ENCODE results near the gene DCAF5.

DNA sequence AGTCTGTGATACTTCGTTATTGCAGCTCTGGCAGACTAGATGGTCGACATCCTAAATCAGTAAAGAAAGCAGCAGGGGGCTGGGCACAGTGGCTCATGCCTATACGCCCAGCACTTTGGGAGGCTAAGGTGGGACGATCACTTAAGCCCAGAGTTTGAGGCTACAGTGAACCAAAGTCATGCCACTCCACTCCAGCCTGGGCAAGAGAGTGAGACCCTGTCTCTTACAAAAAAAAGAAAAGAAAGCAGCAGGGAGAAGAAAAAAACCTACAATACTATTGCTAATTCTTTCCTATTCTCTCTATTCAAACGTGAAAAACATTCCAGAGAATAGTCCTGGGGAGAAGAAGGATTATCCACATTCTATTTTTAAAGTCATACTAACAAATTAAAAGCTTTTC lies 79.5 kb downstream of the DCAF5 start:
- TF ChIP-seq POLR2AphosphoS5 (IDR thresholded peaks at IDR 0.05; ENCODE audit: borderline replicate concordance, low read depth, low read length) = no peak
- no peak for TF ChIP-seq EZH2 (IDR thresholded peaks at IDR 0.05)

Data from SK-N-MC (cell line).